ENCODE data around the gene CERS6. TPM values are rescaled to one million over a fixed set of nuclear protein-coding genes. Genes with fewer than 3 reads are reported as not detected.

The CERS6 gene
- total RNA-seq, 4 donors from 2014 or later: 17.6 to 31.1 (median 24.1) TPM

DNA sequence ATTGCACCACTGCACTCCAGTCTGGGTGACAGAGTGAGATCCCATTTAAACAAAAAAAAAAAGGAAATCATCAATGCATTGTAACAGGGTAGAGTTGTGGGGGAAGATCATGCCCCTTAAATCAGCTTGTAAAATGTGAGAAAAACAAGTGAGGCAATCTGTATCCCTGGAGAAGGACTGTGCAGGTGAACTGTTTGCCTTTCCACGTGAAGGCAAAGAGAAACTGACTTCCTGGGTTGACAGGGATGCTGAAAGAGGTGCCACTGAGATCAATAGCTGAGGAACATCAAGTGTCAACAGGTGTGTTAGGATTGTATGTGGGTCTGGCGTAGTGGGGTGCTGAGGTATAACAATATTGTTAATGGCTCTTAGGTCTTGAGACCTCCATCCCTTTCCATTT, 48.3 kb downstream of the CERS6 start:
- Histone ChIP-seq H3K27ac (no peak overlapping the region), H3K4me1 (peaks cover 0 to 17% (median 0%) of the 10 kb centered on the region in 3 donors), H3K4me3 (no peak overlapping the region), H3K9me3 (no peaks in the 10 kb centered on the region), H3K27me3 (no peaks in the 10 kb centered on the region), H3K36me3 (no peaks in the 10 kb centered on the region)
- no peak for TF ChIP-seq POLR2A (IDR thresholded peaks at IDR 0.05)
- TF ChIP-seq, protein P1, sequence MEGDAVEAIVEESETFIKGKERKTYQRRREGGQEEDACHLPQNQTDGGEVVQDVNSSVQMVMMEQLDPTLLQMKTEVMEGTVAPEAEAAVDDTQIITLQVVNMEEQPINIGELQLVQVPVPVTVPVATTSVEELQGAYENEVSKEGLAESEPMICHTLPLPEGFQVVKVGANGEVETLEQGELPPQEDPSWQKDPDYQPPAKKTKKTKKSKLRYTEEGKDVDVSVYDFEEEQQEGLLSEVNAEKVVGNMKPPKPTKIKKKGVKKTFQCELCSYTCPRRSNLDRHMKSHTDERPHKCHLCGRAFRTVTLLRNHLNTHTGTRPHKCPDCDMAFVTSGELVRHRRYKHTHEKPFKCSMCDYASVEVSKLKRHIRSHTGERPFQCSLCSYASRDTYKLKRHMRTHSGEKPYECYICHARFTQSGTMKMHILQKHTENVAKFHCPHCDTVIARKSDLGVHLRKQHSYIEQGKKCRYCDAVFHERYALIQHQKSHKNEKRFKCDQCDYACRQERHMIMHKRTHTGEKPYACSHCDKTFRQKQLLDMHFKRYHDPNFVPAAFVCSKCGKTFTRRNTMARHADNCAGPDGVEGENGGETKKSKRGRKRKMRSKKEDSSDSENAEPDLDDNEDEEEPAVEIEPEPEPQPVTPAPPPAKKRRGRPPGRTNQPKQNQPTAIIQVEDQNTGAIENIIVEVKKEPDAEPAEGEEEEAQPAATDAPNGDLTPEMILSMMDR (IDR thresholded peaks at IDR 0.05): no peak
- 63 to 87% methylated on average over 2 of the region's 2 CpGs for WGBS, 2 donors
- intact Hi-C loops (cut with DNase I): no loop called here
- DNase-seq: no peak

DNA sequence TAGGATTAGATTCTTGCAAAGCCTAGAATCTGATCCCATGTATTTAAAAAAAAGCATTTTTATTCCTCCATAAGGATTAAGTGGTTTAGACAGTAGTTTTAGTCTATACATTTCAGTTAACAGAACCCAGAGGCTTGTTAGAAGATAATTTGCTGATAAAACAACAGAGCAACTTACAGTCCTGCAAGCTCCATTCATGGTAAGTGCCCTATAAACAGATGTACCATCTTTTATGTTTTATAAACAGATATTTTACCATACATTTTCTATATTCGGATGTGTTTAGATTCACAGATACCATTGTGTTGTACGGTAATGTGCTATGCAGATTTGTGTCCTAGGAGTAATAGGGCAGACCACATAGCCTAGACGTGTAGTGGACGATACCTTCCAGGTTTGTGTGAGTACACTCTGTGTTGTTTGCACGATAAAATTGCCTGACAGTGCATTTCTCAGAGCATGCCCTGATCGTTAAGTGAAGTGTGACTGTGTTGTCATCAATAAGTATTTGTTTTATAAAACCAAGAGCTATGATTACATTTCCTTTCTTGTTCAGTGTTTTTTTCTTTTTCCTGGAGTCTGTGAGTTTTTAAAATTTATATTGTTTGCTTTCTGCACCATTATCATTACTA, 54.2 kb downstream of the CERS6 start:
- DNase-seq: no peak
- H3K4me1 ChIP-seq: peaks cover 0 to 12% (median 0%) of the 10 kb centered on the region in 3 donors
- no peak overlapping the region for H3K4me3 ChIP-seq
- WGBS, 2 donors: 87 to 92% methylated on average over 6 of the region's 6 CpGs
- no peaks in the 10 kb centered on the region for H3K9me3 ChIP-seq
- intact Hi-C loops (cut with DNase I): no loop called here
- no peak overlapping the region for H3K27ac ChIP-seq
- TF ChIP-seq, protein P1 (IDR thresholded peaks at IDR 0.05): no peak
- no peak for TF ChIP-seq POLR2A (IDR thresholded peaks at IDR 0.05)
- no peaks in the 10 kb centered on the region for H3K27me3 ChIP-seq
- no peaks in the 10 kb centered on the region for H3K36me3 ChIP-seq

DNA sequence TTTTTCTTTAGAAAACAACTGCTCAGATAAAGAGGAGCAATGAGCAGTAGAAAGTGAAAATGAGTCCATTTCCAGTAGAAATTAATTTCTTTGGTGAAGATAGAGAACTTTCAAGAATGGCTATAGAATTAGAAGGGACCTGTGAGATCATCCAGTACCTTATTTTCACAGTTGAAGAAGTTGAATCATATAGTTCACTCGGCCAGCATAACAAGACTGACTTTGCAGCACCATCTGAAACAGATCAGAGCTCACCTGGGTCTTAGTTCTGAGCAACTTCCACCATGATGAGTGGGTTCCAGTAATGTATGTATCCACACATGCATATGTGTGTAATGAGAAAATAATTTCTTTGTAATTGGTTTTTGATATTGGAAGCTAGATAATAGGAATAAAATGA, 58.6 kb downstream of the CERS6 start:
- DNase-seq: no peak
- Histone ChIP-seq H3K27ac (peak overlapping the region in 1 of 4 donors; percentile 51), H3K9me3 (no peaks in the 10 kb centered on the region), H3K4me1 (peaks cover 6 to 39% (median 13%) of the 10 kb centered on the region in 3 donors), H3K27me3 (no peaks in the 10 kb centered on the region), H3K4me3 (no peak overlapping the region), H3K36me3 (no peaks in the 10 kb centered on the region)
- TF ChIP-seq POLR2A (IDR thresholded peaks at IDR 0.05): no peak
- TF ChIP-seq, protein P1 (IDR thresholded peaks at IDR 0.05): no peak
- intact Hi-C loops (cut with DNase I): no loop called here
- WGBS, 2 donors: 47 to 68% methylated on average over 1 of the region's 1 CpG

DNA sequence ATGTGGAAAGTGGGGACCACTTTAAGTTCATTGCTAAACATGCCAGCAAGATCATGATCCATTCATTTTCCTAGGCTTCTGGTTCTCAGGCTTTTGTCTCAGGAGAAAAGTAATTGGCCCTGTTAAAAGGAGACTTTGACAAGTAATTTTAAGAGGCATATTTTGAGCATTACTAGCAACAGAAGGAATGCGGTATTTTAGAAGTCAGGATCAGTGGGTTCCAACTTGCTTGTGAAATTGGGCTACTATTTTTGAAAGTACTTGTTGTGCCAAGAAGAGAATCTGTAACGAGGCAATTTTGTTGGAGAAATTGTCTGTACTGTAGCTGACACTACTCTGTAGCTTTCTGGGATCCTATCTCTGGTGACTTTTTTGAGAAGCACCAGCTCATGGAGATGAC, 59.4 kb downstream of the CERS6 start:
- WGBS, 2 donors: 17 to 20% methylated on average over 2 of the region's 2 CpGs
- intact Hi-C loops (cut with DNase I): no loop called here
- no peaks in the 10 kb centered on the region for H3K9me3 ChIP-seq
- peaks cover 6 to 39% (median 13%) of the 10 kb centered on the region in 3 donors for H3K4me1 ChIP-seq
- TF ChIP-seq, protein P1 (IDR thresholded peaks at IDR 0.05): no peak
- TF ChIP-seq POLR2A (IDR thresholded peaks at IDR 0.05): no peak
- DNase-seq: no peak
- H3K27me3 ChIP-seq: no peaks in the 10 kb centered on the region
- no peaks in the 10 kb centered on the region for H3K36me3 ChIP-seq
- H3K4me3 ChIP-seq: no peak overlapping the region
- peak overlapping the region; percentile 14 to 51 (median 34) for H3K27ac ChIP-seq

DNA sequence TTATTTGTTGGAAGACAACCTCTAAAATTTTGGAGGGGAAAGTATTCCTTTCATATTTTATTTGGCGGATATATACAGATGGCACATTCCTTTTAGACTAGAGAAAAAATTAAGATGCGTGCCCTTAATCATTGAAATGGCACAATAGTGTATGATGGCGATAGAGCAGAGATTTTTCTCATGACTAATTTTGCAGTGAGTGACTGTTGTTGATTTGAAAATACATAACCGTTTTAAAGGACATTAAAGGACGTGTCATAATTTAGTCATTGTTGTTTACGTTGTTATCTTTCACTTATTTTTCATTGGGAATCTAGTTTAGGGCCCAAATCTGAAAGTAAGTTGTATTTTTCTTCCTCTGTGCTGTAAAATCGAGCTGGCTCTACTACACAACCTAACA, 61.7 kb downstream of the CERS6 start:
- Histone ChIP-seq H3K9me3 (no peaks in the 10 kb centered on the region), H3K4me3 (no peak overlapping the region), H3K27me3 (no peaks in the 10 kb centered on the region), H3K27ac (peak overlapping the region in 2 of 4 donors; percentile 49 to 53), H3K36me3 (no peaks in the 10 kb centered on the region), H3K4me1 (peaks cover 15 to 62% (median 27%) of the 10 kb centered on the region in 3 donors)
- whole genome bisulfite sequencing, 2 donors: 58 to 73% methylated on average over 7 of the region's 7 CpGs
- DNase-seq: no peak
- intact Hi-C loops (cut with DNase I): no loop called here
- TF ChIP-seq, protein P1 (IDR thresholded peaks at IDR 0.05): no peak
- no peak for TF ChIP-seq POLR2A (IDR thresholded peaks at IDR 0.05)

Measured in esophagus squamous epithelium (tissue), 5 donors.